ENCODE measurements around the gene SLC39A10. TPM values are rescaled to one million over a fixed set of nuclear protein-coding genes. Genes with fewer than 3 reads are reported as not detected.

The SLC39A10 gene
- total RNA-seq, 1 donor, result 57.8 TPM

- TF ChIP-seq CTCF (IDR thresholded peaks at IDR 0.05; ENCODE audit: insufficient read depth, low read length), result no peak
- no peak overlapping the region for H3K4me3 ChIP-seq (ENCODE audit: low read depth, low read length)
- DNase-seq (ENCODE audit: low read depth), result no peak
Observed at GRCh38 chr2:195756218-195756942, 99.4 kb downstream of the SLC39A10 start.

GRCh38 chr2:195758846-195759245 is 101.8 kb downstream of the SLC39A10 start:
- DNase-seq (ENCODE audit: low read depth), result no peak
- no peak for TF ChIP-seq CTCF (IDR thresholded peaks at IDR 0.05; ENCODE audit: insufficient read depth, low read length)
- H3K4me3 ChIP-seq (ENCODE audit: low read depth, low read length), result no peak overlapping the region

- TF ChIP-seq CTCF (IDR thresholded peaks at IDR 0.05; ENCODE audit: insufficient read depth, low read length), result no peak
- no peak for DNase-seq (ENCODE audit: low read depth)
- H3K4me3 ChIP-seq (ENCODE audit: low read depth, low read length), result no peak overlapping the region
Observed at GRCh38 chr2:195759877-195760276, 102.9 kb downstream of the SLC39A10 start.

GRCh38 chr2:195763866-195764265 is 106.8 kb downstream of the SLC39A10 start:
- DNase-seq (ENCODE audit: low read depth), result no peak

GRCh38 chr2:195766691-195767090 is 109.7 kb downstream of the SLC39A10 start:
- H3K4me3 ChIP-seq (ENCODE audit: low read depth, low read length), result no peak overlapping the region
- no peak for TF ChIP-seq CTCF (IDR thresholded peaks at IDR 0.05; ENCODE audit: insufficient read depth, low read length)
- no peak for DNase-seq (ENCODE audit: low read depth)

More at GRCh38 chr2:195763866-195764265, 106.8 kb downstream of the SLC39A10 start:
- no peak overlapping the region for H3K4me3 ChIP-seq (ENCODE audit: low read depth, low read length)
- TF ChIP-seq CTCF (IDR thresholded peaks at IDR 0.05; ENCODE audit: insufficient read depth, low read length), result no peak

- TF ChIP-seq CTCF (IDR thresholded peaks at IDR 0.05; ENCODE audit: insufficient read depth, low read length), result no peak
- no peak for DNase-seq (ENCODE audit: low read depth)
- H3K4me3 ChIP-seq (ENCODE audit: low read depth, low read length), result no peak overlapping the region
Observed at GRCh38 chr2:195768431-195768830, 111.4 kb downstream of the SLC39A10 start.

GRCh38 chr2:195769975-195770374 is 112.9 kb downstream of the SLC39A10 start:
- no peak overlapping the region for H3K4me3 ChIP-seq (ENCODE audit: low read depth, low read length)
- TF ChIP-seq CTCF (IDR thresholded peaks at IDR 0.05; ENCODE audit: insufficient read depth, low read length), result no peak
- no peak for DNase-seq (ENCODE audit: low read depth)
